ENCODE measurements around the gene CEACAM16. TPM values are rescaled to one million over a fixed set of nuclear protein-coding genes. Genes with fewer than 3 reads are reported as not detected.
A peak's percentile ranks its signal among the peaks of the same experiment; 100 is the strongest.
"Not testable (repeated sequence)": the region's sequence is repeated elsewhere in the genome, so short reads cannot be mapped to it uniquely, and the experiment has no call there.

The CEACAM16 gene, protein sequence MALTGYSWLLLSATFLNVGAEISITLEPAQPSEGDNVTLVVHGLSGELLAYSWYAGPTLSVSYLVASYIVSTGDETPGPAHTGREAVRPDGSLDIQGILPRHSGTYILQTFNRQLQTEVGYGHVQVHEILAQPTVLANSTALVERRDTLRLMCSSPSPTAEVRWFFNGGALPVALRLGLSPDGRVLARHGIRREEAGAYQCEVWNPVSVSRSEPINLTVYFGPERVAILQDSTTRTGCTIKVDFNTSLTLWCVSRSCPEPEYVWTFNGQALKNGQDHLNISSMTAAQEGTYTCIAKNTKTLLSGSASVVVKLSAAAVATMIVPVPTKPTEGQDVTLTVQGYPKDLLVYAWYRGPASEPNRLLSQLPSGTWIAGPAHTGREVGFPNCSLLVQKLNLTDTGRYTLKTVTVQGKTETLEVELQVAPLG
- polyA plus RNA-seq (ENCODE audit: insufficient read length in 3 of 3): not detected

DNA sequence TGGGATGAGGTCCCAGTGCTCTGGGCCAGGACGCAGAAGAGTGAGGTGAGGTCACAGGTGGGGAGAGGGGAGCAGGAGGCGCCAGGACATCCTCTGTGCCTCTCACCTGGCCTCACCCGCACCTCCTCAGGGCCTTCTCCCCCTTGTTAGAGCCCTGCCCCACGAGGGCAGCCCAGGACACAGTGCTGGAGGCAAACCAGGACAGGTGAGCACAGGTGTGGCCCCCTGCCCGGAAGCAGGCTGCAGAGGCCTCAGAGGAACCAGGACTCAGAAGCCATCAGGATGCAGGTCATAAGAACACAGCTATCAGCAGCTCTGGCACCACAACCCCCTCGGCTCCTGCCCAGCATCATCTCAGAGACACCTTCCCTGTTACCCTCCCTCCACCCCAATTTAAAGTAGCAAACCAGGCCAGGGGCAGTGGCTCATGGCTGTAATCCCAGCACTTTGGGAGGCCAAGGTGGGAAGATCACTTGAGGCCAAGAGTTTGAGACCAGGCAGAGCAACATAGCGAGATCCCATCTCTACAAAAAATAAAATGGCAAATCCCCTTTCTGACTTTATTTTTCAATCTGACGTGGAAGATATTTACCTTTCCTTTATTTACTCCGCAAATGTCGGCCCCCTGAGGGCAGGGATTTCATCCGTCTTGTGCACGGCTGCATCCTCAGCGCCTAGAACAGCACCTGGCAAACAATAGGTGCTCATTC, at the start of gene CEACAM16:
TSS of gene CEACAM16 (plus strand) at position 660 of the 710 bp plus-strand sequence. CDS start 2,306 bp downstream, outside the sequence.
- DNase-seq (ENCODE audit: low read depth in 3 of 3, low spot score in 2 of 3): no peak

DNA sequence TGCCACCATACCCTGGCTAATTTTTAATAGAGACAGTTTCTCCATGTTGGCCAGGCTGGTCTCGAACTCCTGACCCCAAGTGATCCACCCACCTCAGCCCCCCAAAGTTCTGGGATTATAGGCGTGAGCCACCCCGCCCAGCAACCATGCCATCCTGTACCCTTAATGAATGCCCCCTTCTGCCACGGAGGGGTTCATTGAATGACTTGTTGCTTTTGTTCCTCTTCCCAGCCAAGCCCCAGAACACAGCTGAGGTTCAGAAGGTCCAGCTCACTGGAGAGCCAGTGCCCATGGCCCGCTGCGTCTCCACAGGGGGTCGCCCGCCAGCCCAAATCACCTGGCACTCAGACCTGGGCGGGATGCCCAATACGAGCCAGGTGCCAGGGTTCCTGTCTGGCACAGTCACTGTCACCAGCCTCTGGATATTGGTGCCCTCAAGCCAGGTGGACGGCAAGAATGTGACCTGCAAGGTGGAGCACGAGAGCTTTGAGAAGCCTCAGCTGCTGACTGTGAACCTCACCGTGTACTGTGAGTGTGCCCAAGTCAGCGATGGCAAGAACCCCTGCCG, 49.3 kb upstream of the CEACAM16 start:
- DNase-seq (ENCODE audit: low read depth in 3 of 3, low spot score in 2 of 3): no peak

DNA sequence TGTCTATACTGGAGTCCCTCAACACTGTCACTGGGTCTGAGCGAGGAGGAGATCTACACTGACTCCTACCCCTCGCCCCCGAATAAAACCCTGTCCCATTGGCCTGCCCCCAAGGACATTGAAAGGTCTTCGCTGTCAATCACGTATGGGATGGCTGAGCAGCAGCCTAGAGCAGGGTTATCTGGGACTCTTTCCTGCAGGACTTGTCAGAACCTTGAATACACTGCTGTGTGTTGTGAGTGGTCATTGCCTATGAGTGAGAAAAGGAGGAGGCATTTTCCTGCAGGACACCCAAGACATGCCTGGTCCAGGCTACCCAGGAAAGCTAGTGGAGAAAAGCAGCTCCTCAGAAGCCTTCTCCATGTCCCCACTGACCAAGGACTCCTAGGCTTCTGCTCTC, 45.6 kb upstream of the CEACAM16 start:
- no peak for DNase-seq (ENCODE audit: low read depth in 3 of 3, low spot score in 2 of 3)

DNA sequence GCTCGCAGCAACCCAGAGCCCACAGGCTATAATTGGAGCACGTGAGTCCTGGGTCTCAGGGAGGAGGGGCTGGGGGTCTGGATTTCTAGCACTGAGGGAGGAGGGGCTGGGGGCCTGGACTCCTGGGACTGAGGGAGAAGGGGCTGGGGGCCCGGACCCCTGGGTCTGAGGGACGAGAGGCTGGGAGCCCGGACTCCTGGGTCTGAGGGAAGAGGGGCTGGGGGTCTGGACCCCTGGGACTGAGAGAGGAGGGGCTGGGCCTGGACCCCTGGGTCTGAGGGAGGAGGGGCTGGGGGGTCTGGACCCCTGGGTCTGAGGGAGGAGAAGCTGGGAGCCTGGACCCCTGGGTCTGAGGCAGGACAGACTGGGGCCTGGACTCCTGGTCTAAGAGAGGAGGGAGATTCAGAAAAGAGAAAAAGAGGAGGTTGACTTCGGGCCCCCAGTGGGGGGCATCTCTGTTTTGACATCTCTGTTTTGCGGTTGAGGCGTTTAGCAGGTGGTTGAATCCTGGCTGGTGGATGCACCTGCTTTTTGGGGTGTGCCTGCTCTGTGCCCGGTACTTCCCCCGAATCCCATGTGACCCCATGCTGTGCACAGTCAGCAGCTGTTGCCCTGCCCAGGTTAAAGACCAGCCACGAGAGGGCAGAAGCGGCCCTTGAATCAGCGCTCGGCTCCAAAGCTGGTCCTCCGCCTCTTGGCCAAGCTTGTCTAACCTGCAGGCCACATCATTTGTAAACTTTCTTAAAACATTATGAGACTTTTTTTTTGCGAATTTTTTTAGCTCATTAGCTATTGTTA, 44.8 kb upstream of the CEACAM16 start:
- no peak for DNase-seq (ENCODE audit: low read depth in 3 of 3, low spot score in 2 of 3)

DNA sequence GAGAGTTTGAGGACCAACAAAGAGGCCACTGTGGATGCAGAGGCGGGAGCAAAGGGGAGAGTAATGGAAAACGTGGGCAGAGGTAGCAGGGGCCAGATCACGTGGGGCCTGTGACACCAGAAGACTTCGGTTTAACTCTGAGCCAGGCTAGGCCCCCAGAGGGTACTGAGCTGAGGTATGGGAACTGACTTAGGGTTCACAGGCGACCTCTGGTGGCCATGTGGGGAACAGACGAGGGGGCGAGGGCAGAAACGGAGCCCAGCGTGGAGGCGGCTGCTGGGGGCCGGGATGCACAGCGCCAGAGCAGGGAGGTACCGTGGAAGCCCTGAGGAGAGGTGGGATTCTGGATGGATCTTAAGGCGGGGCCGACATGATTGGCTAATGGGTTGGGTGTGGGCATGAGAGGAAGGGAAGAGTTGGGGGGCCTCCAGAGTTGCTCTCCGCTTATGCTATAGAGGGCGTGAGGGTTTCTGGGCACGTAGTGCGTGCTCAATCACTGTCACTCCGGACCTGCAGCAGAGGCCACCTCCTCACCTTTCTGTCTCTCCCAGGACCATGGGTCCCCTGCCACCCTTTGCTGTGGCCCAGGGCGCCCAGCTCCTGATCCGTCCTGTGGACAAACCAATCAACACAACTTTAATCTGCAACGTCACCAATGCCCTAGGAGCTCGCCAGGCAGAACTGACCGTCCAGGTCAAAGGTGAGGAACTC, 41.6 kb upstream of the CEACAM16 start:
- DNase-seq (ENCODE audit: low read depth in 3 of 3, low spot score in 2 of 3): peak in 1 of 3 donors; percentile 51

DNA sequence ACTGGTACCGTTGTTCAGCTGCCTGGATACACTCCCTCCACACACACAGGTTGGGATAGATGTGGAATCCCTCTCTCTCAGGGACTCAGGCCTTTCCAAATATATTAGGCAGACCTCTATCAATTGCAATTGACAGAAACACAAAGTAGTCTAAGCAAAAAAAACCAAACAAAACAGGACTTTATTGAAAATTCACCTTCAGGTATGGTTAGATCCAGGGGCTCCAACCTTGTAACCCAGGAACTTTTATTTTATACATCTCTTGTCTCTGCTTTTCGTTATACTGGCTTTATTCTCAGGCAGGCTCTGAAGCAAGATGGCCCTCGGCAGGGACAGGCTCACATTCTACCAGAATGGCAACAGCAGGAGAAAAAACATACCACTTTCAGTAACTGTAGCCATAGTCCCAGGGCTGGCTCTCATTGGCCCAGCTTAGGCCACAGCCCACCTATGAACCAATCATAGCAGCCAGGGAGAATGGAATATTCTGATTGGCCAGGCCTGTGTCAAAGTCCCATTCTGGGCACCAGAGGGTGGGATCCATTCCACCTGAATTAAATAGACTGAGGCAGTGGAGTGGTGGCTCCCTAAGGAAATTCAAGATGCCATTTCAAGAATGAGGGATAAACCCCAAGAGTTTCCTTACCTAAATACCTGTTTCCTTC, 40.8 kb upstream of the CEACAM16 start:
- no peak for DNase-seq (ENCODE audit: low read depth in 3 of 3, low spot score in 2 of 3)

DNA sequence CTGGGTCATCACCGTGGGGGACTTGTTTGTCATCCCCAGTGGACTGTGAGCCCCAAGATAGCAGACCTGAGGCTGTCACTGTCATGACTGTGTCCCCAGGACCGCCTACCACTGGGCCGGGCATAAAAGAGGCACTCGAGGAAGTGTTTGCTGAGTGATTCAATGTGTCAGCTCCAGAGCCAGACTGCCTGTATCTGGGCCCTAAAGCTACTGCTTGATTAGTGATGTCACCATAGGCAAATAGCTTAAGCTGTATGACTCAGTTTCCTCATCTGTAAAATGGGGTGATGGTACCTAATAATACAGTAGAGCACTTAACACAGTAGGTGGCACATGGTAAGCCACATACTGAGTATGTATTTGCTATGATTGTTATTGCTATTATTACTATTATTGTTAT, 38.9 kb upstream of the CEACAM16 start:
- no peak for DNase-seq (ENCODE audit: low read depth in 3 of 3, low spot score in 2 of 3)

DNA sequence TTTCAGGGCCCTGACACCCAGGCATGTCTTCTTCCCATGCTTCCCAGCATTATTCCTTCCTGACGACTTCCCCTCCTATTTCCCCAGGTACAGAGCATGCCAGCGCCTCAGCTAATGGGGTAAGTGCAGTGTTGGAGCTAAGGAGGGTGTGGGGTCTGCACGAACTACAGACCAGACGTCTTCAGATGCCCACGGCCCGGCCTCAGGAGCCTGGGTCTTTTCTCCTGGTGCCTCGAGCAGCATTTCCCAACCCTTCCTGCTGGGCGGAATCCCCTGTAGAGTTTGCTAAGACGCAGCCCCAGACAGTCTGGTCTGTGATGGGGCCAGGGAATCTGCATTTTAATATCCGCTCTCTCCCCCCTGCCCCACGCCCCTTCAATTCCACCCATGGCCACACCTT, 37.7 kb upstream of the CEACAM16 start:
- DNase-seq (ENCODE audit: low read depth in 3 of 3, low spot score in 2 of 3): no peak

DNA sequence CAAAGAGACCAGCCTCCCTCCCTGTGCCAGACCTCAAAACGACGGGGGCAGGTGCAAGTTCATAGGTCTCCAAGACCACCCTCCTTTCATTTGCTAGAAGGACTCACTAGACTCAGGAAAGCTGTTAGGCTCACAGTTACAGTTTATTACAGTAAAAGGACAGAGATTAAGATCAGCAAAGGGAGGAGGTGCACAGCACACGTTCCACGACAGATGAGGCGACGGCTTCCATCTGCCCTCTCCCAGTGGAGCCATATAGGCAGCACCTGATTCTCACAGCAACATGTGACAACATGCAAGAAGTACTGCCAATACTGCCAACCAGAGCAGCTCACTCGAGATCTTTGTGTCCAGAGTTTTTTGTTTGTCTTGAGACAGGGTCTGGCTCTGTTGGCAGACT, 37.0 kb upstream of the CEACAM16 start:
- DNase-seq (ENCODE audit: low read depth in 3 of 3, low spot score in 2 of 3): no peak

DNA sequence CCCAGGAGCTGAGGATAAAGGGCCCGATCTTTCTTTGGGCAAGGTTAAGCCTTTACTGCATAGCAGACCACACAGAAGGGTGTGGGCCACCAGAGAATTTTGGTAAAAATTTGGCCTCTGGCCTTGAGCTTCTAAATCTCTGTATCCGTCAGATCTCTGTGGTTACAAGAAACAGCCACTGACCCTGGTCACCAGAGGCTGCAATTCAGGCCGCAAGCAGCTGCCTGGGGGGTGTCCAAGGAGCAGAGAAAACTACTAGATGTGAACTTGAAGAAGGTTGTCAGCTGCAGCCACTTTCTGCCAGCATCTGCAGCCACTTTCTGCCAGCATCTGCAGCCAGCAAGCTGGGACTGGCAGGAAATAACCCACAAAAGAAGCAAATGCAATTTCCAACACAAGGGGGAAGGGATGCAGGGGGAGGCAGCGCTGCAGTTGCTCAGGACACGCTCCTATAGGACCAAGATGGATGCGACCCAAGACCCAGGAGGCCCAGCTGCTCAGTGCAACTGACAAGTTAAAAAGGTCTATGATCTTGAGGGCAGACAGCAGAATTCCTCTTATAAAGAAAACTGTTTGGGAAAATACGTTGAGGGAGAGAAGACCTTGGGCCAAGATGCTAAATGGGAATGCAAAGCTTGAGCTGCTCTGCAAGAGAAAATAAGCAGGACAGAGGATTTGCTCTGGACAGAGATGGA, 36.1 kb upstream of the CEACAM16 start:
- no peak for DNase-seq (ENCODE audit: low read depth in 3 of 3, low spot score in 2 of 3)

DNA sequence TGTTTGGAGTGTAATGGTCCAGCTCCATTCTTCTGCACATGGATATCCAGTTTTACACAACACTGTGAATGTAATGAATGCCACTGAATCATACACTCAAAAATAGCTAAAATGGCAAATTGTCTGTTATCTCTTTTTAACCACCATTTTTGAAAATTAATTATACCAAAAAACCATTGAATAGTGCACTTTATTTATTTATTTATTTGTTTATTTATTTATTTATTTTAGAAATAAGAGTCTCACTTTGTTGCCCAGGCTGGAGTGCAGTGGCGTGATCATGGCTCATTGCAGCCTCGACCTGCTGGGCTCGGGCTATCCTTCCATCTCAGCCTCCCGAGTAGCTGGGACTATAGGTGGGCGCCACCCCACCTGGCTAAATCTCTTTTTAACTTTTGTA, 35.0 kb upstream of the CEACAM16 start:
- DNase-seq (ENCODE audit: low read depth in 3 of 3, low spot score in 2 of 3): no peak

DNA sequence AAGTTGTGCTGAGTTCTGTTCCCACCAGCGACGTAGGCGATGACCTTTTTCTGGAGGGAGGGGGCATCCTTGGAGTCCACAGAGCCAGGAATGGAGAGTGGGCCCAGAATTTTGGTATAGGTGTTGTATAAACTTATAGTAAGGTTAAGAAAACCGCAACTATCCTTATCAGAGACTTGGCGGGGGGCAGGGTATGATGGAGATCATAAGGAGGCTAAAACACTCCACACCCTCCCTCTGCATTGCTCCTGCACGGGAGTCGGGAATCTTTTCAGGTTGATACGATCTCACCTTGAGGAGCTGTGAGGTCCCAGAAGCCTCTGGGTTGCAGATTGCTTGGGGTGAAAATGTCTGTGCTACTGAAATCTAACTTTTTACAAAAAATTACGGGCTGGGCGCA, 34.0 kb upstream of the CEACAM16 start:
- DNase-seq (ENCODE audit: low read depth in 3 of 3, low spot score in 2 of 3): no peak

DNA sequence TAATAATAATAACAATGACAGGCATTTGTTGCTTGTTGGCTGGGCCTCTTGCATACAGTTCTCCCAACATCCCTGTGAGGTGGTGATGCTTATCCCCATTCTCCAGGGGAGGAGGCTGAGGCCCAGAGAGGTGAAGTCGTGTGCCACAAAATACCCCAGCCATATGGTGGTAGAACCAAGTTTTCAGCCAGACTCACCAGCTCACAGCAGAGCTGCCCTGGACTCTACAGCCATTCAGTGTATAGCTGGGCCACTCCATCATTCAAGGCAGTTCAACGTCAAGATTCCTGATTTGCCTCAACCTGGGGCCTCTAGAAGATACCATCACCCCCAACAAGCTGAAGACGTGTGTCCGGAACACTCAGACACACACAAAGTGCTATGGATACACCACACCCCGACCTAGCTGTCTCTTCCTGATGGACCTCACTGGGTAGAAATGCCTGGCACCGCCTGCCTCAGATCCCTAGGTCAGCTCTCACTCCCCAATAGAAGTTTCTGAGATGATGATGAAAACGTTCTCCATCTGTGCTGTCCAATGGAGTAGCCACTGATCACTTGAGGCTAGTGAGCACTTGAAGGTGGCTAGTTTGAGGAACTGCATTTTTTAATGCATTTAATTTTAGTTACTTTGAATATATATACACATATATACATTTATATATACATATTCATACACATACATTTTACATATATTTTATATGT, 31.9 kb upstream of the CEACAM16 start:
- no peak for DNase-seq (ENCODE audit: low read depth in 3 of 3, low spot score in 2 of 3)

DNA sequence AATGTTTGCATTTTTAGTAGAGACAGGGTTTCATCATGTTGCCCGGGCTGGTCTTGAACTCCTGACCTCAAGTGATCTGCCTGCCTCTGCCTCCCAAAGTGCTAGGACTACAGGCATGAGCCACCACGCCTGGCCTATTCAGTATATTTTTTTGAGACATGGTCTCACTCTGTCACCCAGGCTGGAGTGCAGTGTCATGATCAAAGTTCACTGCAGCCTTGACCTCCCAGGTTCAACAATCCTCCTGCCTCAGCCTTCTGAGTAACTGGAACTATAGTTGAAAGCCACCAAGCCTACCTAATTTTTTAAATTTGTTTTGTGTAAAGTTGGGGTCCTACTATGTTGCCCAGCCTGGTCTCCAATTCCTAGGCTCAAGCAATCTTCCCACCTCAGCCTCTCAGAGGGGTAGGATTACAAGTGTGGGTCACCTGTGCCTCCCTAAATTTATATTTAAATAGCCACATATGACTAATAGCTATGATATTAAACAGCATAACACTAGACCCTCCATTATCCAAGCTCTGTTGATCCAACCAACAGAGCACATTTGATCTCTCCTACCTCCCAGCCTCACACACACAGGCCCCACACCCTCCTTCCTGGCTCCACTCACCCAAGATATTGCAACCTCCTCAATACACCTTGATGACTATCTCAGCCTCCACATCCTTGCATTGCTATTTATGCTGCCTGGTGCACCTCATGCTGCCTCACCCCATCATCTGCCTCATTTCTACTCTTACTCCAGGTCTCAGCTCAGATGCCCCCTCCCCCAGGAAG, 29.8 kb upstream of the CEACAM16 start:
- no peak for DNase-seq (ENCODE audit: low read depth in 3 of 3, low spot score in 2 of 3)

DNA sequence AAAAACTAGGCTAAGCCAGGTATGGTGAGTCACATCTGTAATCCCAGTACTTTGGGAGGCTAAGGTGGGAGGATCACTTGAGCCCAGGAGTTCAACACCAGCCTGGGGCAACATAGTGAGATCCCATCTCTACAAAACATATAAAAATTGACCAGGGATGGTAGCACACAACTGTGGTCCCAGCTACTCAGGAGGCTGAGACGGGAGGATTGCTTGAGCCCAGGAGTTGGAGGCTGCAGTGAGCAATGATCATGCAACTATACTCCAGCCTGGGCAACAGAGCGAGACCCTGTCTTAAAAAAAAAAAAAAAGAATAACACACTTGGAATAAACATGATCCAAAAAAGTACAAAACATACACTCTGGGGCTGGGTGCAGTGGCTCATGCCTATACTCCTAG, 28.9 kb upstream of the CEACAM16 start:
- DNase-seq (ENCODE audit: low read depth in 3 of 3, low spot score in 2 of 3): not testable (repeated sequence)

DNA sequence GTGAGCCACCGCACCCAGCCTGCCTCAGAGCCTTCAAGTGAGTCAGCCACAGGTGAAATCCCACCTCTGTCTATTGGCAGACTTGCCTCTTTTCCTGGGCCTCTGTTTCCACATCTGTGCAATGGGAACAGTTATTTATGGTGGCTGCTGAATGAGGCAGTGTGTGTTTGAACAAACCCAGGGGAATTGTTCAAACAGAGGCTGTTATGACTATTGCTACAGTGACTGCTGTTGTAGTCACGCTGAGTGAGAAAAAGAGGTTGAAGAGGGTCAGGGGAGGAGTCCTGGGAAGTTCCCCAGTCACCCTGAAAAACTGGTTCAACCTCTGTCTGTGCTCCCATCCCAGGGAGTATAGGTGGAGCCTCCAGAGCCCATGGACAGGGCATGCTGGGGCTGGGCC, 27.6 kb upstream of the CEACAM16 start, which contains the start of gene CEACAM19:
TSS of gene CEACAM19 (plus strand) at position 83 of the 400 bp plus-strand sequence. CDS start 450 bp downstream, outside the sequence.
- DNase-seq (ENCODE audit: low read depth in 3 of 3, low spot score in 2 of 3): no peak

DNA sequence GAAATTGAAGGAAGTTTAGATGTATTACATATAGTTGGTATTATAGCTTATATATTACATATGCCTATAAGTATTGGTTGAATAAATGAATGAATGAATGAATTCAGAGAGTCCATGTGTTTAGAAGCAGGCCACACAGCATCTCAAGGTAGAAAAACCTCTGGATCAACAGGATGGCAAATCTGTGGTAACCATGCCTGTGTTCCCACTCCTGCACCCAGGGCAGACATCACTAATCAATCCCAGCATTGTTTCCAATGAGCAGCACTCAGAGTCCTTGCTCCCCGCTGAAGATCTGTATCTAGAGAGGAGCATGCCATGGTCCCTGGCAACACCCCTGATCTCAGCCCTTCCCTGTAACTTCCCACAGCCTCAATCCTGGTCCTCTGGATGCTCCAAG, 26.7 kb upstream of the CEACAM16 start:
- DNase-seq (ENCODE audit: low read depth in 3 of 3, low spot score in 2 of 3): no peak

DNA sequence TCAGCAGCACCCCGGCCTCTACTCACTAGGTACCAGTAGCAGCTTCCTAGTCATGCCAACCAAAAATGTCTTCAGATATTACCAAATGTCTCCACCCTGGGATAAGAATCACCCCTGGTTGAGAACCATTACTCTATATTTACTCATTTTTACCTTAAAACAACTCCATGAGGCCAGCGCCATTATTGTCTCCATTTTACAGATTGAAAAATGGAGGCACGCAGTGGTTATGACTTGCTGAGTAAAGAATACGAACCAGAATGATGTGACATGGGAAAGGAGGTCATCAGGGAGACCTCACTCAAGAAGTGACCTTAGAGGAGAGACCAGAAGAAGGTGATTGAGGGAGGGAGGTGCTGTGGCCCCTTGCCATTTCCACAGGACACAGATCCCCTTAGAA, 25.4 kb upstream of the CEACAM16 start:
- DNase-seq (ENCODE audit: low read depth in 3 of 3, low spot score in 2 of 3): no peak

All from right renal cortex interstitium (tissue), 3 donors.